Activated CD4-positive, CD25-positive, alpha-beta regulatory T cell treated with anti-CD3 and anti-CD28 coated beads, Interleukin-2, amount 50 U/mL, for 16 hours (primary cell): ENCODE data around the gene GALNT10.

Experiments used
- DNase-seq: peaks from one replicate; pipeline ENCODE4 v3.0.0-alpha.2; 2020; ENCODE audit warnings: low read depth, low spot score

The GALNT10 gene

DNA sequence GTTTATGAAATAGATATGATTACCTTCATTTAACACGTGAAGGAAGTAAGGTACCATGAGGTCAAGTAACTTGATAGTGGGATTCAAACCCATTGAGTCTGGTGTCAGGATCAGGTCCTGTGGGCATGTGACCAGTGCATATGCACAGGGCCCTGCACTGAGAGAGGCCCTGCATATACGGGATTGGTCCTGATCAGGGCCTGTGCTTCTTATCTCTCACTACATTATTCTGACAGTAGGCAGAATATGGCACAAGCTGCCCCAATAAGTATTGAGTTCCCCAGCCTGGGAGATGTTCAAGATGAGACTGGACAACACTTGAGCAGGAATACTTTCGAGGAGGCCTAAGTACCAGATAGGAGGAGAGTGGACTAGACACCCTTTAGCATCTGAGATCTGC, 44.0 kb downstream of the GALNT10 start:
- no peak for DNase-seq

DNA sequence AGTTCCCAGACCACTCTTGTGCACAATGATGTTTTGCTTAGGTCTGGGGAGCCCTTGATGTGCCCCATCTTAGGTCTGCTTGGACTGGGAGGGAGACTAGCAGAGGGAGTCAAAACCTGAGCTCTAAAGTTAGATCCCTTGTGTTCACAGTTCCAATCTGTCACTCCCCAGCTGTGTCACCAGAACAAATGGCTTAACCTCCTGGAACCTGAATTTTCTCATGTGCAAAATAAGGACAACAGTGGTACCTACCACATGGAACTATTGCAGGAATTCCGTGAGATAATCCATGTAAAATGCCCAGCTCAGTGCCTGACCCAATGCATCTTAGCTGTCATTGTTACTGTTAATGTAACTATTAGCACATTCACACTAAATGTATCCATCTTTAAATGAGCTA, 45.5 kb downstream of the GALNT10 start:
- no peak for DNase-seq

DNA sequence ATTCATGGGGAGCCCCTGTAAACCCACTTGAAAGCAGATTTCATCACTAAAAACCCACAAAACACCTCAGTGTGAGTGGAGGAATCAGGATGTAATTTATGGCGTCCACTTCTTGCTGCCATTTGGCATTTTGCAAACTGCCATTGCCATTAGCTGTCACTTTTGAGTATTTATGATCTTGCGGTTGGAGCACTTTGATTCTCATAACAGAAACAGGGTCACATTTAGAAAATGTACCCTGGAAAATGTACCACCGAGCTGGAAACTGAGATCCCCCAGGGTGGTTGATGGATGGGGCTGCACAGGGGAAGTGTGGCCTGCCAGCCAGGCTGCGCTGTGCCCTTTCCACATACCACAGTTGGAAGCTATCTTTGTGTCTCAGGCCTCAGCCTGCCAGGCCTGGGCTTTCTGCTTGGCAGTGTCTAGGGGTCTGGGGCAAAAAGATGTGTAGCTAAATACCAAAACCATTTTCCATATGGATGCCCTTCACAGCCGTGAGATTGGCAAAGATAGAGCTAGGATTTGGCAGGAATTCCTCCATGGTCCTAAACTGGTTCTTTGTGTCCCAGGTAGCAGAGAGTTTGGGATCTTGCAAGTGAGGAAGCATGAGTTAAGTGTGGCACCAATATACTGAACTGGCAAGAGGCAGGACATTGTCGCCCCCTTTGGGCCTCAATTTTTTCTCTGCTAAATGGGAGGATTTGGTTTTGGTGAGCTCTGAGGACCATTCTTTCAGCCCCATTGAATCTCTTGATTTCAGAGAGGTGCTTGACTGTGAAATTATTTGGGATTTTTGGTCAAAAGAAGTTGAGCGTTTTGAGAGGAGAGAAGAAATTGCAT, 46.2 kb downstream of the GALNT10 start:
- DNase-seq = no peak

DNA sequence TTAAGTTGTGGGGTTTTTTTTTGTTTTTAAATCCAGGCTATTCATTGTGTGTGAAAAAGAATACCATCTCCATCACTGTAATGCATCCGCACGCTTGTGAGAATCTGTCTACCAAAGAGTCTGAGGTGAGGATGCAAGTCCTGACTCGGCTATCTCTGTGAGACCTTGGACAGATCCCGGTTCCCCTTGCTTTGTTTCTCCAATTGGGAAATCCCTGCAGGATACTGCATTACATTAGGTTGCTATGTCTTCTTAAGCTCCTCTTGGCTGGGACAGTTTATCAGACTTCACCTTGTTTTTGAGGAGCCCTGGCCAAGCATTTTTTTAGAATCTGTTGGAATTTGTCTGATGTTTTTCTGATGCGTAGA, 46.8 kb downstream of the GALNT10 start:
- DNase-seq = no peak

DNA sequence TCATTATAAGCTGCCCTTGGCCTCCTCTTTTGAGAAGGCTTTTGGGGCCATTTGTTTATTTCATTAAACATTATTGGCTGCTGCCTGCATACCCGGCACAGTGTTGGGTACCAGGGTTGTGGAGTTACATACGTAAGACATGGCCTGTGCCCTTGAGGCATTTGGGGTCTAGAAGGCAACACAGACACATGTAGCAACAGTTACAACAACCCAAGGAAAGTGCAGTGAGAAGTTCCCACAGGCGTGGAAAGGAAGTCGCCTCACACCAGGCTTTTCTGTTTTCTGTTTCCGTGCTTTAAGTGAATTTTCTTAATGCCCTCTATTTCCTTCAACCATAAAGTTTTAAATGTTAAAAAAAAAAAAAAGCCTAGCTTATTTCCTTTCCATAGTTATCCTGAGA, 47.4 kb downstream of the GALNT10 start:
- DNase-seq = no peak

DNA sequence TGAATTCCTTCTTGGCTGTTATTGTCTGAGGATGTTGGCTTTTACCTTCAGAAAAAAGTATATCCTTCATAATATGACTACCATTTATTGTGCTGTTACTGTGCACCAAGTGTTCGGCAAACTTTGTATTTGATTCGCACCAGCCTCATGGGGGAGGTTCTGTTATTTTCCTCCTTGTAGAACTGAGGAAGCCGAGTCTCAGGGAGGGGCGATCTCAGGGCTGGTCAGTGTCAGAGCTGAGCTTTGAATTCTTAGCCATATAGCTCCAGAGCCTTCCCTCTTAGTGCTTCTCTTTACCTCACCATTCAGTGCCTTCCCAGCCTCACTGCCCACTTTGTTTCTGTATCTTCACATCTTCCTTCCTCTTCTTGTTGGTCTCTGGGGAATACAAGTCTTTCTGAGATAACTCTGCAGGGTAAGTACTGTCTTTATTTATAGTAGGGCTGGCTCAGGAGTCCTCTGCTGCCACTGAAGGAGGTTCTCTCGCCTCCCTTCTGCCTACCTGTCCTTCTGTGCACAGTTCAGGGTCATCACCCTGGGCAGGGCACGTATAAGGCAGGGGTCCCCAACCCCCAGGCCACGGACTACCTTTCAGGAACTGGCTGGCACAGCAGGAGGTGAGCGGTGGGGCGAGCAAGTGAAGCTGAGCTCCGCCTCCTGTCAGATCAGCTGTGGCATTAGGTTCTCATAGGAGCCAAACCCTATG, 48.4 kb downstream of the GALNT10 start:
- no peak for DNase-seq

DNA sequence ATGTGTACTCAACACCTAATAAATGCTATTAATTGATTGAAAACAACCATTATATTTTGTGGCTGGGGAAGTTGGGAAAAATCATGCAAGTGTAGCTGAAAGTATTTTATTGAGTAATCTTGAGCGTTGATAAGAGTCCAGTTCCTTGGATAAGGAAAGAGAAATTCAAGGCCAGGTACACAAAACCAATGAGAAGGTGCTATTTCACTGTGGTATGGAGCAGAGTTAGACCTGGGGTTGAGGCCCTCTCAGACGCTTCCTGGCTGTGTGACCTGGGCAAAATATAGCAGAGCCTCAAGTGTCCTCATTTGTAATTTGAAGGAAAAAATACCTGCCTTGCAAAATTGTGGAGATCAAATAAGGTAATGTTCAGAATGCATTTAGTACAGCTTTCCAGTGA, 50.1 kb downstream of the GALNT10 start:
- DNase-seq = no peak

DNA sequence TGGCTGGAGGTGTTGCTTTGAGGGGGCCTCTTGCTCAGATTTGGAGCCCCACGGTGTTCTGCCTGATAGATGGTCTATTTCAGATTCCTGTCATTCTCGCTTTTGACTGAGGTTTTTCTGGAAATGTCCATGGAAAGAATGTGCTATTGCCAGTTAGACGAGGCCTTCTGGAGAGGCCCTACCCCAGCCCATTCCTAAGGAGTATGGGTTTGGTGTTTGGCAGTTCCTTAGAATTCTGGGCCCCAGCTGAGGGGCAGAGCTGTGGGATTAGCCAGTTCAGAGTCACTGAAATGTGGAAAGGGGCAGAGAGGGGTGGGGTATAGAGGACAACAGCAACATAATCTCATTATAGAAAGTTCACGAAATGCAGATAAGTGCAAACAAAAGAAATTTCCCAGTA, 50.5 kb downstream of the GALNT10 start:
- no peak for DNase-seq

DNA sequence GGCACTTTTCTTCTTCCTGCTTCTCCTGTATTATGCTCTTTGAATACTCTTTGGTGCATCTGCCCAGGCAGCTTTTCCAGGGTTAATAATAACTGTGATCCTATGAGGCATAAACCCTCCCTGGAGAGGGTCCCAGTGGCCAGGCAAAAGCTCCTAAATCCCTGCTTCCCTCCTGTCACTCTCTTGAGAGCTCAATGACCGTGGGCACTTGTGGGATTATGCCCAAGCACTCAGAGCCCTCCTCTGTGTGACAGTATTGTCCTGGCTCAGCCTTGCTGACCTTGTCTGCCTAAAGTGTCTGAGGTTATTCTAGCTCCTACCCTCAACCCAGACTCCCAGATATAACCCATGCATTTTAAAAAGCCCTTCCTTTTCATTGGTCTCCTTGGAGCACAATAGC, 51.9 kb downstream of the GALNT10 start:
- DNase-seq = no peak

DNA sequence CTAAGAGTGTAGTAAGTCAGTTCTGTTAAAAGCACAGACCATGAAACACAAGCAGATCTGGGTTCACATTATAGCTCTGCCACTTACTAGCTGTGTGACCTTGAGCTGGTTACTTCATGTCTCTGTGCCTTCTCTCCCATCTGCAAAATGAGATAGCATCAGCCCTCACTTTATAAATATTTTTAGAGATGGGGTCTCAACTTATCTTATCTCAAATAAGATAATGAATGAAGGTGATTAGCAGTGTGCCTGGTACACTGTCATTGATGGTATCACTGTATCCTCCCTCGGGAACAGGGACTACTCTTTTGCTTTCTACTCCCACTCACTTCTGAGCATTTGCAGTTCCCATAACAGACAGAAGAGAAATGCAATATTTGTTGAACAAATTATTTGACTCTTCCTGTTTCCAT, 52.4 kb downstream of the GALNT10 start:
- DNase-seq = no peak

DNA sequence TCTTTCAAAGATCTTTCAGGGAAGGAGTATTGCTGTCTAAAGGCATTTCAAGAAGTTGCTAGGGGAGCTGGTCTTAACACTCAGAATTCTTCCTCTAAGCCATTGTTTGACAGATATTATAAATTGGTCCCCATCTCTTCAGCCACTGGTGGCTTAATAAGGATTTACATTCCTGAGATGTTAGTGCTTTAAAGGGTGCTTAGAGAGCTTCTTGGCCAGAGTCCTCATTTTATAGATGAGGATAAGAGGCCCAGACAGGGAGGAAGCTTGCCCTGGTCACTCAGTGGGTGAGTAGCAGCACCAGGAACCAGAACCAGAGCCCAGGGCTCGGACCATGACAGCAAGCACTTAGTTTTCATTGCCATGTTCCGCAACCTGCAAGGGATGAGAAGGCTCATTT, 53.2 kb downstream of the GALNT10 start:
- no peak for DNase-seq

DNA sequence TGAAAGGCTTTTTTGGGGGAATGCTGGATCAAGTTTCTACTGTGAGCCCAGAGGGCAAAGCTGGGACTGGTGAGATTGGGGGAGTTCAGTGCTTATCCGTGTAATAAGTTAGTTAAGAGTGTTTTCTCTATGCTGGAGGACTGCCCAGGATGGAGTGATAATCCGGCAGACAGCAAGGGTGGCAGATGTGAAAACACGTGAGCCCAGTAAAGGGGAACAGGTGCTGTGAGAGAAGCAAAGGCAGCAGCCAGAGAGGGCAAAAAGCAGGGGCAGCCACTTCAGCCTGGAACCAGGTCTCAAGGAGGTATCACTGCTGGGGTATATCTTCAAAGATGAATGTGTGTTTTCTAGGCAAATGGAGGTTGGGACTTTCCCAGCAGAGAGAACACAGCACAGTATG, 53.9 kb downstream of the GALNT10 start:
- no peak for DNase-seq

DNA sequence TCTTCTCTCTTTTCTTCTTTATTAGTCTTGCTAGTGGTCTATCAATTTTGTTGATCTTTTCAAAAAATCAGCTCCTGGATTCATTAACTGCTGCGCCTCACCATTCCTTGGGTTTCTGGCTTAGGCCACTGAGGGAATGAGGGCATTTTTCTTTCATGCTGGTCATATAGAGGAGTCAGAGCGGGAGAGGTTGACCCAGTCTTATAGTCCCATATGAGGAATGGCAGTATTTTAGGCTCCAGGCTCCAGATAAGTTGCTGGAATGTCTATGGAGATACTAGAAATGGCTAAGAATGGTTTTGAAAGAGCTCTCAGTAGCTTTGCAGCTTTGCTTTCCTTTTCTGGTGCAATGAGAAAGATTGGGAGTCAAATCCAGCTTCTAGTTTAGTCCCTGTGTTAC, 58.2 kb downstream of the GALNT10 start:
- DNase-seq = no peak

DNA sequence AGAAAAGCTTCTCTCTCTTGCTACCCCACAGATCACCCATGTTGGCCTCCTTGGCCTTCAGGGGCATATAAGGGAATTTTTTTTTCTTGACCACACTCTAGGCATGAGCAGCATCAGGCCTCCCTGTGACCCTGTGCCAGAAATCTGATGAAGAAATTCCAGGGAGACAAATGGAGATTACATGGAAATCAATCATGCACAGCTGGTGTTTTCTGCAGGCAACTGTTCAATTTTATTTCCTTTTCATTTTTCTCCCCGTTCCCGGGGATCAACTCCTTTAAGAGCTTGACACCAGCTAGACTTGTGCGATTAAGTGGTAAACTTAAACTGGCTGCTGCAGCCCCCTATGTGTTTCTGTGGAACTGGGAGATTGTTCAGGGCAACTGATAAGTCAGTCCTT, 59.3 kb downstream of the GALNT10 start:
- no peak for DNase-seq

DNA sequence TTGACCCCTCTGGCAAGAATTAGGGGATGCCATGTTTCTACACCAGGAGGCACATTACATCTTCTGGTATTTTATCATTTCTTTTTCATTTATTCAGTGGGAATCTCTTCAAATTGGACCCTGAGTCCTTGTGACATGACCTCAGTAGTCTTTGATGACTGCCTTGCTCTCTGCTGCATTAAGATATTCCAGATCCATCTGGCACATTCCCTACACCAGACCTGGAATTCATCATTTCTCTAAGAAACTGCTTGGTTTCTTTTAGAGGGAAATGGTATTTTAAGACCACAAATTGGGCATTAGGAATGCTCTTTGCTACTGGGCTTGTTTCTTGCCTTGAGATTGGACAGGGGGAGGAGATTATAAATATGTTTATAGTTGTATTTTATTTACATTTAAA, 61.0 kb downstream of the GALNT10 start:
- no peak for DNase-seq

DNA sequence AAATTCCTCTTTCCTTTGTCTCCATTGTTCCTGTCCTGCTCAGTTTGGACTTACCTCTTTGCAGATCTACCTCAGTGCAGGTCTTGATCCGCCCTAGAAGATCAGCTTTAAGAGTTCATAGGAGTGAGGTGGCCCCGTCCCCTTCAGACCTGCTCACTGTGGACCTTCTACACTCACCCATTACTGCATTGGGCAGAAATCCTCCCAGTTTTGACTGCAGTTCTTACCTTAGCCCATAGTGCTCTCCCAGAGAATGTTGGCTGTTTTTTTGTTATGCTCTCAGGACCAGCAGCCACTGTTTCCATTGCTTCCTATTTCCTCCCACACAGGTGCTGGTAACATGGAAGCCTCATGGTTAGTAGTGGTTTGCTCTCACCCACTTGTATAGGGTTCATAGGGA, 63.3 kb downstream of the GALNT10 start:
- no peak for DNase-seq

DNA sequence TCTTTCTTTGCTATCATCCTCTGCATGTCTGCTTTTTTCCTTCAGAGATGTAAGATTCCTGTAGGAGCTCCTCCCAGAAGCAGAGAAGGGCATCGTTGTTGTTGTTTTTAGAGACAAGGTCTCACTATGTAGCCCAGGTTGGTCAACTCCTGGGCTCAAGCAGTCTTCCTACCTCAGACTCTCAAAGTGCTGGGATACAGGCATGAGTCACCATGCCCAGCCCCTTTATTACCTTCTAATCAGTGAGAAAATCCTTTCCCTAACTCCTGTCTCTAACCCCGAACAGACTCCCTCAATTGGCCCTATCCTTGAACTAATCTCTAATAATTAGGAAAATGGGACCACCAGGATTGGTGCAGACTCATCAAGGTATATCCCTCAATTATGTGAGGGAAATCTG, 64.4 kb downstream of the GALNT10 start:
- DNase-seq = no peak

DNA sequence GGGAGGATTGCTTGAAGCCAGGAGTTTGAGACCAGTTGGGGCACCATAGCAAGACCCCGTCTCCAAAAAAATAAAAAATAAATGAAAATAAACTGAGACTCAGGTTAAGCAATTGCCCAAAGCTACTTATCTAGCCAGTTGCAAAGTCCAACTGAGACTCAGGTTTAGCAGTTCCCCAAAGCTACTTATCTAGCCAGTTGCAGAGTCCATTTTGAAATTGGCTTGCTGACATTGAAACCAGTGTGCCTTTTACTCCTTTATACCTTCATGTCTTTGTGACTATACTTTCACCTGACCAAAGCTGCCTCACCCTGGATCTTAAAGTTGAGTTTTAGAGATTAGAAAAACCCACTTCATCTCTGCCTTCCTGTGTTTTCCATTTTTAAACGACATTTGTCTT, 66.5 kb downstream of the GALNT10 start:
- DNase-seq = no peak

DNA sequence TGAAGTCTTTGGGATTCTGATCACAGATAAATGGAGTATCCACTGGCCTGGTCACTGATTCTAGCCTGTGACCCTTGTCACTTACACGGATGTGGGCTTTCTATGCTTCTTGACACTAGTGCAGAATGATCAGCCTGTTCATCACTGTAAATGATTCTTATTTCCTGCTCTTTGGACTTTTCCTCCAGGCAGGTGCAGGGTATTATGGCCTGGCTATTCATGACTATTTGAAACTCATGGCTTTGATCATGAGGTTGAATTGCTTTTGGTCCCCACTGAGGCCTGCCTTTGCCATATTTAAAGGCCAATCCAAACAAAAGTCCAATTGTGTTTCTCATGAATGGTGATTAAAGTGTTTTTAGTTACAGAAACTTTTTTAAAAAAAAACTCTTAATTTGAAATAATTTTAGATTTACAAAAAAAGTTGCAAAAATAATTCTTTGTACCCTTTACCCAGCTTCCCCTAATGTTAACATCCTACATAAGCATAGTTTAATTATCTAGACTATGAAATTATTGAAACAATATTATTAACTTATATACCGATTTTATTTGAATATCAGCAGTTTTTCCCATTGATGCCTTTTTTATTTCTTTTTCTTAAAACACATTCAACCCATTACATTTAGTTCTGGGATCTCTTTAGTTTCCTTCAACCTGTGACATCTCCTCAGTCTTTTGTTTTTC, 68.1 kb downstream of the GALNT10 start:
- DNase-seq = no peak

DNA sequence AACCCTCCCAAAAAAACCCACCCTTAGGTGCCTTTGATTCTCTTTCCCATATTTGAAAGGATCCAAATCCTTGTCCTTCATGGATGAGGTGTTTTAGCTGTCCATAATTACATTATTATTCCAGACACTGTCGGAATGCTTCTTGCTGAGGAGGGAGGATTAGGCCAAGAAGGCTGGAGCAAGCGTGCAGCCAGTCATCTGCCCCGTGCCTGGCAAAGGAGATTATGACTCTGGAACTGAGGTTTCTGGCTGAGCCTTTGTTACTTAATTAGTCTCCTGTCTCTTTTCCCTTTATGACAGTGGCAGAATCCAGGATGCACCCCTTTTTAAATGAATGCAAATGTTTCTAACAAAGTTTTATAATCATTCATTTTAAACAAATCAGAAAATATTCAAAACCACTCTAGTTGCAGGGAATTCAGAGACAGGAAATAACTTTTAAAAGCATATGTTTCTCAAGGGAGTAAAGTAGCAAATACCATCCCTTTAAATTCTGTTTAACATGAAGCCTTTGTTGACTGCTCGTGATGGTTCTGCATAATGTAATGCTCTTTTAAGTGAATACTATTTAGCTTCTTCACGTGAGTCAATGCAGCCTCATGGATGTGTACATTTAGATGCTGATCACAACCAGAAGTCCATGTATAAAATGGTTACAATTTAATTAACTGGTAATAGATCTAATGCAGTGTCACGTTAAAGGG, 69.8 kb downstream of the GALNT10 start:
- DNase-seq = no peak

DNA sequence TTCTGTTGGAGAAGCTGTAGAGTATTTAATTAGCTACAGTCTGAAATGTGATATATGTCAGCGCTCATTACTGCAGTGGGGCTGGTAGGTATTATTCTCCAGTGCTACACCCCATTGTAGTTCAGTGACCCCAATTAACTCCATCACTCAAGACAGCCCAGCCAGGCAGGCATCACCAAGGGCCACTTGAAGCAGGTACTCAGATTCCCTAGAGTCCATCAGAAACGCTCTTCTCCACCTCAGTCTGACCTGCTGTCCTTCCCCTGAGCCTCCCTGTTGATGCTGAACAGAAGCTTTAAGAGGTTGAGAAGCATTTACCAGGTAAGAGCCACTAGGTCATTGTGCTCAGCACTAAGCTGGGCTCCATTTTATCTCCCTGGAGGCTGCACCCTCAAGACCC, 71.8 kb downstream of the GALNT10 start:
- no peak for DNase-seq

DNA sequence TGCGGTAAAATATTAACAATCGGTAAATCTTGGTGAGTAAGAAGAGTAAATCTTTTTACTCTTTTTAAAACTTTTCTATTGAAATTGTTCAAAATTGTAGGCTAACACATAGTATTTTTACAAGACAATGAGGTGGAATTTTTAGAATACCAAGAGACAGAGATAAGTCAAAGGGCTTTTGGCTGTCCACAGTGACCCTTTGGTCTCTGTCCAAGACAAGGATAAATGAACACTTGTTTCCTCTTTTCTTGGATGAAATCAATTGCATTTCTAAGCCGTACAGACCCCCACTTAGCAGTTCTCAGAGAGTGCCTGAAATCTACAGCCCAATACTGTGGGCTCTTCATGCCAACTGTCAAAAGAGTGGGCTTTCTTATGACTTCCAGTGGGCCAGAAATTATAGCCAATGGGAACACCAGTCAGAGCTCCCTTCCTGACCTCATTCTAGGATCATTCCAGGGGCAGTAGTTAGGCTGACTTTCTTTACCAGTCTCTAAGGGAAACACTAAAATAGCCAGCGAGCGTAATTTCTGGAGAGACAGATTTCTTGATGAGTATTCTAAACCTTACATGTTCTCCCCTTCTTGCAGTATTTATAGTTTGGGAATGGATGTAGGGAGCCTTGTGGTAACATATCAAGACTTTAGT, 74.1 kb downstream of the GALNT10 start:
- DNase-seq = no peak
